MM.1S (cell line): ENCODE measurements around the gene PSEN1.

Source experiments
- DNase-seq: peaks from one replicate; pipeline ENCODE4 v3.0.0-alpha.2; 2015
- H2AFZ ChIP-seq: fragments of 300-600 bp; sonication (generic); 2 replicates; pipeline ENCODE4 v1.6.0; 2016; ENCODE audit warnings: antibody characterized with exemption, low read length
- H3F3A ChIP-seq: fragments of 300-600 bp; sonication (generic); 2 replicates; pipeline ENCODE4 v1.6.1; 2016; ENCODE audit warnings: mild to moderate bottlenecking, antibody characterized with exemption, low read length, moderate library complexity, mixed read lengths; ENCODE audit not compliant: insufficient read depth
- H3K27ac ChIP-seq: fragments of 300-600 bp; sonication (generic); 2 replicates; pipeline ENCODE4 v1.5.1; 2016; ENCODE audit warnings: mild to moderate bottlenecking, low read length
- H3K27me3 ChIP-seq: fragments of 300-600 bp; sonication (generic); replicated peaks from 2 replicates; pipeline ENCODE4 v1.6.0; 2016; ENCODE audit warnings: low read length; ENCODE audit not compliant: insufficient read depth
- H3K36me3 ChIP-seq: fragments of 300-600 bp; sonication (generic); replicated peaks from 2 replicates; pipeline ENCODE4 v1.6.1; 2016; ENCODE audit warnings: mild to moderate bottlenecking, low read length, mixed read lengths; ENCODE audit not compliant: insufficient read depth
- H3K4me1 ChIP-seq: fragments of 300-600 bp; sonication (generic); 2 replicates; pipeline ENCODE4 v1.6.1; 2016; ENCODE audit warnings: low read length, mixed read lengths
- H3K4me2 ChIP-seq: fragments of 300-600 bp; sonication (generic); 2 replicates; pipeline ENCODE4 v1.6.0; 2016; ENCODE audit warnings: low read depth, low read length
- H3K4me3 ChIP-seq: fragments of 300-600 bp; sonication (generic); 2 replicates; pipeline ENCODE4 v1.5.1; 2016; ENCODE audit warnings: low read length, mixed read lengths
- H3K79me2 ChIP-seq: fragments of 300-600 bp; sonication (generic); 2 replicates; pipeline ENCODE4 v1.6.1; 2016; ENCODE audit warnings: mixed run types, low read length, mixed read lengths
- H3K9ac ChIP-seq: fragments of 300-600 bp; sonication (generic); 2 replicates; pipeline ENCODE4 v1.6.1; 2016; ENCODE audit warnings: low read length, mixed read lengths
- H3K9me2 ChIP-seq: fragments of 300-600 bp; sonication (generic); replicated peaks from 2 replicates; pipeline ENCODE4 v1.6.1; 2016; ENCODE audit warnings: mild to moderate bottlenecking, low read length, mixed read lengths; ENCODE audit not compliant: insufficient read depth
- H3K9me3 ChIP-seq: fragments of 300-600 bp; sonication (generic); replicated peaks from 2 replicates; pipeline ENCODE4 v1.6.1; 2016; ENCODE audit warnings: mild to moderate bottlenecking, low read length, mixed read lengths; ENCODE audit not compliant: insufficient read depth
- H4K20me1 ChIP-seq: fragments of 300-600 bp; sonication (generic); 2 replicates; pipeline ENCODE4 v1.6.1; 2016; ENCODE audit warnings: mild to moderate bottlenecking, low read length, moderate library complexity, mixed read lengths; ENCODE audit not compliant: insufficient read depth
- EZH2 ChIP-seq: fragments of 300-600 bp; sonication (generic); optimal IDR thresholded peaks from 2 replicates; pipeline ENCODE3; 2017; ENCODE audit warnings: low read depth, mild to moderate bottlenecking, antibody characterized with exemption, low read length, mixed read lengths
- EZH2phosphoT487 ChIP-seq: fragments of 300-600 bp; sonication (generic); IDR thresholded peaks from 2 replicates; pipeline ENCODE4 v1.6.1; 2018; ENCODE audit warnings: antibody characterized with exemption, low read length
- TF ChIP-seq, protein P1 (sequence below): fragments of 300-600 bp; sonication (generic); IDR thresholded peaks from 2 replicates; pipeline ENCODE4 v1.5.1; 2016; ENCODE audit warnings: antibody characterized with exemption, low read length, mixed read lengths

The PSEN1 gene

DNA sequence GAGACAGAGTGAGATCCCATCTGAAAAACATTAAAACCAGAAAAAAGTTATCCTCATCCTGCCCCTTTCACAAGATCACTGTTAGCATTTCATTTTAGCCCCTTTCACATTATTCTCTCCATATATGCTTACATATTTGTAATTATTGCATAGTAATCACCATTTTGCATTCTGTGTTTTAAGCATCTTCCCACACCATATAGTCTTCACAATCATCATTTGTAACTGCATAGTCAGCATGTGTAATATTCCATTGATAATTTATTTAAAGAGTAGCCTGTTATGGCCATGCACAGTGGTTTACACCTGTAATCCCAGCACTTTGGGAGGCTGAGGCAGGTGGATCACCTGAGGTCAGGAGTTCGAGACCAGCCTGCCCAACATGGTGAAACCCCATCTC lies 112.8 kb downstream of the PSEN1 start:
- no peak for DNase-seq
- no peak overlapping the region for H3K4me3 ChIP-seq
- no peak overlapping the region for H3K27ac ChIP-seq
- H4K20me1 ChIP-seq: no peaks in the 10 kb centered on the region
- H3K36me3 ChIP-seq: no peaks in the 10 kb centered on the region
- no peaks in the 10 kb centered on the region for H3K27me3 ChIP-seq
- no peaks in the 10 kb centered on the region for H3F3A ChIP-seq
- no peak overlapping the region for H3K9ac ChIP-seq
- no peaks in the 10 kb centered on the region for H3K9me2 ChIP-seq
- H3K79me2 ChIP-seq: no peaks in the 10 kb centered on the region
- no peak overlapping the region for H3K4me2 ChIP-seq
- H3K4me1 ChIP-seq: no peaks in the 10 kb centered on the region
- H2AFZ ChIP-seq: no peak overlapping the region
- H3K9me3 ChIP-seq: no peaks in the 10 kb centered on the region
- TF ChIP-seq, protein P1, sequence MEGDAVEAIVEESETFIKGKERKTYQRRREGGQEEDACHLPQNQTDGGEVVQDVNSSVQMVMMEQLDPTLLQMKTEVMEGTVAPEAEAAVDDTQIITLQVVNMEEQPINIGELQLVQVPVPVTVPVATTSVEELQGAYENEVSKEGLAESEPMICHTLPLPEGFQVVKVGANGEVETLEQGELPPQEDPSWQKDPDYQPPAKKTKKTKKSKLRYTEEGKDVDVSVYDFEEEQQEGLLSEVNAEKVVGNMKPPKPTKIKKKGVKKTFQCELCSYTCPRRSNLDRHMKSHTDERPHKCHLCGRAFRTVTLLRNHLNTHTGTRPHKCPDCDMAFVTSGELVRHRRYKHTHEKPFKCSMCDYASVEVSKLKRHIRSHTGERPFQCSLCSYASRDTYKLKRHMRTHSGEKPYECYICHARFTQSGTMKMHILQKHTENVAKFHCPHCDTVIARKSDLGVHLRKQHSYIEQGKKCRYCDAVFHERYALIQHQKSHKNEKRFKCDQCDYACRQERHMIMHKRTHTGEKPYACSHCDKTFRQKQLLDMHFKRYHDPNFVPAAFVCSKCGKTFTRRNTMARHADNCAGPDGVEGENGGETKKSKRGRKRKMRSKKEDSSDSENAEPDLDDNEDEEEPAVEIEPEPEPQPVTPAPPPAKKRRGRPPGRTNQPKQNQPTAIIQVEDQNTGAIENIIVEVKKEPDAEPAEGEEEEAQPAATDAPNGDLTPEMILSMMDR: no peak
- TF ChIP-seq EZH2phosphoT487: no peak
- no peak for TF ChIP-seq EZH2

DNA sequence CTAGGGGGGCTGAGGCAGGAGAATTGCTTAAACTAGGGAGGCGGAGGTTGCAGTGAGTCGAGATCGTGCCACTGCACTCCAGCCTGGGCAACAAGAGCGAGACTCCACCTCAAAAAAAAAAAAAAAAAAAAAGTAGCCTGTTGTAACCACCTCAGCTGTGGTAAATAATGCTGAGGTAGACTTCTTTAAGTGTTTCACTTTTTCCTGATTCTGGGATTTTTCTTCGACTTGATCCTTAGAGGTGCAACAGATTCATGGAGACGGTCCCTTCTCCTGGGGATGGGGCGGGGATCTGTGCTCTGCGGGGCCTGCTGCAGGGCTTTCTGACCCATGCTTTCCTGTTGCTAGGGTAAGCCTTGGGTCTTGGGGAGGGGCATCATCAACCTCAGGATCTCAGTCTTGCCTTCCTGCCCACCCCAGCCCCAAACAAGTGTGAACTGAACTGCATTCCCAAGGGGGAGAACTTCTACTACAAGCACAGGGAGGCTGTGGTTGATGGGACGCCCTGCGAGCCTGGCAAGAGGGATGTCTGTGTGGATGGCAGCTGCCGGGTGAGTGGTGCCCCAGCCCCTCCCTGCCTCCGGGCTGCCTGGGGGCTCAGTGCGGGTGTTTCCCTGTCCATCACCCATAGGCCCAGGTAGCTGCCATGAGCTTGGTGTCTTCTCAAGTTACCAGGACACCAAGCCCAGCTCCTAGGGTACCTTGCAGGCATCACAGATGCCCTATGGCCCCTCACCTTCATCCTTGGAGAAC lies 113.4 kb downstream of the PSEN1 start:
- no peak for DNase-seq
- Histone ChIP-seq H3K4me2 (no peak overlapping the region), H3K27me3 (no peaks in the 10 kb centered on the region), H3K79me2 (no peaks in the 10 kb centered on the region), H2AFZ (no peak overlapping the region), H3K4me3 (no peak overlapping the region), H3K4me1 (no peaks in the 10 kb centered on the region), H3K9ac (no peak overlapping the region), H3K27ac (no peak overlapping the region), H3F3A (no peaks in the 10 kb centered on the region), H3K9me2 (no peaks in the 10 kb centered on the region), H4K20me1 (no peaks in the 10 kb centered on the region), H3K9me3 (no peaks in the 10 kb centered on the region), H3K36me3 (no peaks in the 10 kb centered on the region)
- TF ChIP-seq EZH2phosphoT487: no peak
- TF ChIP-seq, protein P1: no peak

DNA sequence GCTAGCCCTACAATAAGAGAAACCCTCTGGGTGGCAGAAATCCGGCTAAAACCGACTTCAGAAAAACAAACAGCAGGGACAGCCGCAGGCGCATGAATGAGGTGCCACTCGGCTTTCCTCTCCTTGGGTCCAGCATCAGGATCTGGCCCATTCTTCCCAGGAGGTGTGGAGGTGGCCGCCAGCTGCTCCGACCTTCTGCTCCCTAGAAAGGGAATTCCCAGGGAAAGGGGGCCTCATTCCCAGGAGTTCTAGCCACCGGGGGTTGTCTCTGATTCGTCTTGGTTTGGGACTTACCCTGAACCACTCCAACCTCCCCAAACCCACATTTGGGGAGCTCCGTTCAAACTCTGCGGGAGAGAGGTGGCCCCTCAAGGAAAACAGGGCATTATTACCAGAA lies 114.0 kb downstream of the PSEN1 start:
- H4K20me1 ChIP-seq: no peaks in the 10 kb centered on the region
- H3K4me2 ChIP-seq: no peak overlapping the region
- no peaks in the 10 kb centered on the region for H3K79me2 ChIP-seq
- no peaks in the 10 kb centered on the region for H3K36me3 ChIP-seq
- no peak overlapping the region for H2AFZ ChIP-seq
- H3K4me1 ChIP-seq: no peaks in the 10 kb centered on the region
- no peak overlapping the region for H3K9ac ChIP-seq
- H3K9me3 ChIP-seq: no peaks in the 10 kb centered on the region
- no peaks in the 10 kb centered on the region for H3K27me3 ChIP-seq
- H3K9me2 ChIP-seq: no peaks in the 10 kb centered on the region
- no peak for DNase-seq
- H3K27ac ChIP-seq: no peak overlapping the region
- H3K4me3 ChIP-seq: no peak overlapping the region
- TF ChIP-seq EZH2: no peak
- no peak for TF ChIP-seq EZH2phosphoT487
- TF ChIP-seq, protein P1: no peak
- H3F3A ChIP-seq: no peaks in the 10 kb centered on the region
